Bronchial epithelial cell (primary cell): ENCODE measurements around the gene ECI1. TPM values are rescaled to one million over a fixed set of nuclear protein-coding genes. Genes with fewer than 3 reads are reported as not detected.

Experiments used
- DNase-seq: peaks from one replicate; pipeline ENCODE4 v3.0.0-alpha.2; 2010; ENCODE audit warnings: low read depth
- FAIRE-seq: peaks from 2 replicates; lab custom pipeline; 2011; peaks lifted over from hg19 to GRCh38; lab: Jason Lieb, UNC
- H3K27me3 ChIP-seq: 2 replicates; pipeline ENCODE4 v1.5.1; 2011; ENCODE audit warnings: low read length; ENCODE audit not compliant: control insufficient read depth, insufficient read depth
- H3K36me3 ChIP-seq: 2 replicates; pipeline ENCODE4 v1.5.1; 2011; ENCODE audit warnings: low read length; ENCODE audit not compliant: control insufficient read depth, insufficient read depth
- H3K4me3 ChIP-seq: 2 replicates; pipeline ENCODE4 v1.5.1; 2011; ENCODE audit warnings: mild to moderate bottlenecking, low read depth, low read length, control low read depth
- total RNA-seq: library from RNA; depleted of rRNA; stranded (reverse); fragments of >200 nt; gene quantifications from 2 replicates; pipeline ENCODE4 v1.2.1, GENCODE V29; 2014
- TF ChIP-seq, protein P1 (sequence below): IDR thresholded peaks from 2 replicates; pipeline ENCODE4 v1.5.1; 2011; ENCODE audit warnings: mild to moderate bottlenecking, moderate library complexity, low read length, control low read depth, inconsistent platforms; ENCODE audit not compliant: insufficient read depth, severe bottlenecking

The ECI1 gene
- total RNA-seq, 1 donor from 2014 or later, result 140 TPM

DNA sequence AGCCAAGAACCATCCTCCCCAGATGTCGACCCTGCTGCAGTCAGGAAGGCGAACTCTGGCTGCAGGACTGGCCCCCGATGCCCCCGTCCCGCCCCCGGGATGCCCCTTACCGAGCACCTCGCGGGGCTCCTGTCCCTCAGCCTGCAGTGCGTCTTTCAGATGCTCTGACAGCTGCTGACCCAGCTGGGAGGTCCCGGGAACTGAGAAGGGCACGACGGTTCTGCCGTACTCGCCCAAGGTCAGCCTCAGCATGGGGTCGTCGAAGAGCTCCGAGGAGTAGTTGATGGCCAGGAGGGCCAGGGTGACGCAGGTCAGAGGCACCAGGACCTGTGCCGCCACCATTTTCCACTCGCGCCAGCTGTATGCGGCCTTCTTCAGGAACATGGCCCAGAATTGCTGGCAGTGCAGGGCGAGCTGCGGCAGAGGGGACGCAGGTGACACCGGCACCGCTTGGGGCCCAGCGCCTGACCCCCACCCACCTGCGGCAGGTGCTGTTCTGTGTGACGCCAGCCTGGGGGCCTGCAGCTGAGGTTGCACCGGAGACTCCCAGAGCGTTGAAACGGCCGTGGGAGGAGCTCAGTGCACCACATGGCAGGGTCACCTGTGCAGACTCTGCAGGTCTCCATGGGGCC is 36.6 kb upstream of the ECI1 start:
- FAIRE-seq (no peak), DNase-seq (no peak)
- Histone ChIP-seq H3K36me3 (no peaks in the 10 kb centered on the region), H3K4me3 (no peak overlapping the region), H3K27me3 (no peaks in the 10 kb centered on the region)
- TF ChIP-seq, protein P1, sequence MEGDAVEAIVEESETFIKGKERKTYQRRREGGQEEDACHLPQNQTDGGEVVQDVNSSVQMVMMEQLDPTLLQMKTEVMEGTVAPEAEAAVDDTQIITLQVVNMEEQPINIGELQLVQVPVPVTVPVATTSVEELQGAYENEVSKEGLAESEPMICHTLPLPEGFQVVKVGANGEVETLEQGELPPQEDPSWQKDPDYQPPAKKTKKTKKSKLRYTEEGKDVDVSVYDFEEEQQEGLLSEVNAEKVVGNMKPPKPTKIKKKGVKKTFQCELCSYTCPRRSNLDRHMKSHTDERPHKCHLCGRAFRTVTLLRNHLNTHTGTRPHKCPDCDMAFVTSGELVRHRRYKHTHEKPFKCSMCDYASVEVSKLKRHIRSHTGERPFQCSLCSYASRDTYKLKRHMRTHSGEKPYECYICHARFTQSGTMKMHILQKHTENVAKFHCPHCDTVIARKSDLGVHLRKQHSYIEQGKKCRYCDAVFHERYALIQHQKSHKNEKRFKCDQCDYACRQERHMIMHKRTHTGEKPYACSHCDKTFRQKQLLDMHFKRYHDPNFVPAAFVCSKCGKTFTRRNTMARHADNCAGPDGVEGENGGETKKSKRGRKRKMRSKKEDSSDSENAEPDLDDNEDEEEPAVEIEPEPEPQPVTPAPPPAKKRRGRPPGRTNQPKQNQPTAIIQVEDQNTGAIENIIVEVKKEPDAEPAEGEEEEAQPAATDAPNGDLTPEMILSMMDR, result no peak

DNA sequence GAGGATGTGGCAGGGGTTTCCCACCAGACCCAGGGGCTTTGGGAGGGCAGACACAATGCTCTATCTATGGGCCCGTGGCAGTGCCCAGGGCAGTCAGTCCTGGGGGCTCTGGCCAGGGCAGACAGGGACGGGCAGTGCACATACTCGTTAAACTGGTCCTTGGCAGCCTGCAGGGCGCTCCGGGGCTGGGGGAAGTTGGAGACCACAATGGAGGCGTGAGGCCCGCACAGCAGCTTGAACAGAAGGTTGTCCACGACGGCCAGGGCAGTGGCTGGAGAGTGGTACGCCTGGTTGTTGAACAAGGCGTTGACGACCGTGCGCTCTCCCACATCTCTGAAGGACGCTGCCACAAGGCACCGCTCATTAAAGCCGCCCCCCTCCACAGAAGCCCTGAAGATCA is 35.2 kb upstream of the ECI1 start:
- no peak overlapping the region for H3K4me3 ChIP-seq
- DNase-seq (no peak), FAIRE-seq (no peak)
- TF ChIP-seq, protein P1, result no peak
- H3K27me3 ChIP-seq, result no peaks in the 10 kb centered on the region
- H3K36me3 ChIP-seq, result no peaks in the 10 kb centered on the region

DNA sequence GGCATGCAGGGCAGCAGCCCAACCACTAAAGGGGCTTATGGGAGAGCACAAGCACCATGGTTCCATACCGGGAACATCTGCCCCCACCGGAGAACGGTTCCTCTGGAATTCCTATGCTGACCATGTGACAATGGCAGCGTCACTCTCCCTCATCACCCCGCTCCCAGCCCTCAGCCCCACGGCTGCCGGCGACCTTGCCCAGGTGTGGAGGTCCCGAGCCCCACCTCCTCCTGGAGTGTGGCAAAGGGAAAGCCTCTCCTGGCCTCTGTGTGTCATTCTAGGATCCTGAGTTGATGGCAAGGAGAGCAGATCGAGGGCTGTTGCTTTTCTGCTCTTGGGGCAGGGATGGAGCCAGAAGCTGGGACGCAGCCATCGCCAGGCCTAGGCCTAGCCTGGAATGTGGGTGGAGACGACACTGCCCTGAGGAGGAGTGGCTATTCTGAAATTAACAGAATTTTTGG is 34.4 kb upstream of the ECI1 start:
- TF ChIP-seq, protein P1, result no peak

DNA sequence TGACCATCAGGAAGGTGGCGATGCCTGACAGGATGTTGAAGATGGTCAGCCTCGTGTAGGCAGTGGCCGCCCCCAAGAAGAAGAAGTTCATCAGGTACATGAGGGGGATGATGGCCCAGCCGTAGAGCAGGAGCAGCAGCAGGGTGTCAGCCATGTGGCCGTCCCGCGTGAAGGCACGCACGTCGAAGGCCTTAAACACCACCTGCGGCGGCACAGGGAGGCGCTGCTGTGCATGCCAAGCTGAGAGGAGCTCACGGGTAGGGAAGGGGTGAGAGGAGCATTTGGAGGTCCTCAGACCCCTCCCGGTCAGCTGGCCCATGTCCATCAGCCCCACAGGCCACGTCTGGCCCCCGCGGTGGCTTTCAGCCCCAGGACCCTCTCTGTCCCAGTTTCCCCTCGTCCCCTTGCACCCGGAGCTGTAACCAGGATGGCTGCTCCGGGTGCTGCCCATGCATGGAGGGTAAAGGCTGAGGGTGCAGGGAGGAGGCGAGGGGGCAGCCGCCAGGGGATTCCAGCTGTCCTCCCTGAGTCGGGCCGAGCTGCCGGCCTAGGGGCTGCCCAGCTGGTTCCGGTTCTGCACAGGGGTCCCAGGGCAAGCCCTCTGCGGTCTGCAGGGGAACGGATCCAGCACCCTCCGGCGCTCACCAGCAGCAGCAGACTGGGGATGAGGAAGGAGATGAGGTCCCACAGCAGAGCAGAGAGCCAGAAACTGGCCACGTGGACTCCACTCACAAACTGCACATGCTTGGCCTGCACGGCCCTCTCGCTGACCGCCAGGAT is 33.6 kb upstream of the ECI1 start:
- TF ChIP-seq, protein P1, result no peak
- no peak for FAIRE-seq
- H3K36me3 ChIP-seq, result no peaks in the 10 kb centered on the region
- no peak for DNase-seq
- H3K27me3 ChIP-seq, result no peaks in the 10 kb centered on the region
- H3K4me3 ChIP-seq, result no peak overlapping the region

More for the DNA sequence above, 34.4 kb upstream of the ECI1 start:
- no peak overlapping the region for H3K4me3 ChIP-seq
- DNase-seq (no peak), FAIRE-seq (peak; percentile 32)
- H3K27me3 ChIP-seq, result no peaks in the 10 kb centered on the region
- no peaks in the 10 kb centered on the region for H3K36me3 ChIP-seq

DNA sequence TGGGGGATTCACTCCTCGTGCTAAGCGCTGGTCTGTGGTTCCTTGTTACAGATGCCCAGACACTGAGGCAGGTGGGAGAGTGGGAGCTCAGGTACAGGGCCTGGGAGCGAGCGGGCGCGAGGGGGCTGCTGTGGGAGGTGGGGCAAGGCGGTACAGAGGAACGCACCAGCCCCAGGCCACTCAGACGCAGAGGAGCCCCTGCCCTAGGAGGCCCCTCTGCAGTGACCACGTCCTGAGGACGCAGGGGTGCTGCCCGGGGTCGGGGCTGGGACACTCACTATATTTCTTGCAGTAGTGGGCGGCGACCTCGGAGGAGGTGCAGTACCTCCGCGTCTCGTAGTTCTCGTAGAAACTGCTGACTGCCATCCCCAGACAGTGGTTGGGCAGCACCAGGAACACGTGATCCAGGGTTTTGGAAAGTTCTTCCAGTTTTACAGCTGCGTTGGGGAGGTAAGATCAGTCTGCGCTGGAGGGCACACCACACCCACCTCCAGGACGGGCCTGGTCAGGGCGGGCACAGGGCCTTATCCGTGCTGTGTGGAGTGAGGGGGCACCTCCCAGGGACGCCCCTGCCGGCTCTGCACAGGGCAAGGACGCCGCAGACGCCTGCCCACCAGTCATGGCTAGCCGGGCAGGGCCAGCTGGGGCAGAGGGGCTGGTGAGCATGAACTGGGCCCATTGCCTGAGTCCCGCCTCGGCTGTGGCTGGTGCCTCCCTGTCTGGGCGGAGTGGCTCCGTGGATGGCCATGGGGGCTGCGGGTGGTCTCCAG is 32.8 kb upstream of the ECI1 start:
- TF ChIP-seq, protein P1, result no peak
- H3K27me3 ChIP-seq, result peaks cover 2% of the 10 kb centered on the region
- H3K4me3 ChIP-seq, result no peak overlapping the region
- H3K36me3 ChIP-seq, result no peaks in the 10 kb centered on the region
- no peak for FAIRE-seq
- DNase-seq, result no peak
